Neural progenitor cell (in vitro differentiated cells): ENCODE data around the gene FHAD1.

Experiments used
- EZH2 ChIP-seq: fragments of 200-600 bp; sonication (generic); IDR thresholded peaks from 2 replicates; pipeline ENCODE4 v1.6.1; 2017; ENCODE audit warnings: antibody characterized with exemption, mild to moderate bottlenecking, moderate library complexity
- TF ChIP-seq, protein P1 (sequence below): fragments of 200-600 bp; sonication (generic); IDR thresholded peaks from 2 replicates; pipeline ENCODE4 v1.5.1; 2017; ENCODE audit warnings: antibody characterized with exemption, mild to moderate bottlenecking

GRCh38 chr1:15255582-15256149, 8.6 kb downstream of the FHAD1 start:
- TF ChIP-seq, protein P1, sequence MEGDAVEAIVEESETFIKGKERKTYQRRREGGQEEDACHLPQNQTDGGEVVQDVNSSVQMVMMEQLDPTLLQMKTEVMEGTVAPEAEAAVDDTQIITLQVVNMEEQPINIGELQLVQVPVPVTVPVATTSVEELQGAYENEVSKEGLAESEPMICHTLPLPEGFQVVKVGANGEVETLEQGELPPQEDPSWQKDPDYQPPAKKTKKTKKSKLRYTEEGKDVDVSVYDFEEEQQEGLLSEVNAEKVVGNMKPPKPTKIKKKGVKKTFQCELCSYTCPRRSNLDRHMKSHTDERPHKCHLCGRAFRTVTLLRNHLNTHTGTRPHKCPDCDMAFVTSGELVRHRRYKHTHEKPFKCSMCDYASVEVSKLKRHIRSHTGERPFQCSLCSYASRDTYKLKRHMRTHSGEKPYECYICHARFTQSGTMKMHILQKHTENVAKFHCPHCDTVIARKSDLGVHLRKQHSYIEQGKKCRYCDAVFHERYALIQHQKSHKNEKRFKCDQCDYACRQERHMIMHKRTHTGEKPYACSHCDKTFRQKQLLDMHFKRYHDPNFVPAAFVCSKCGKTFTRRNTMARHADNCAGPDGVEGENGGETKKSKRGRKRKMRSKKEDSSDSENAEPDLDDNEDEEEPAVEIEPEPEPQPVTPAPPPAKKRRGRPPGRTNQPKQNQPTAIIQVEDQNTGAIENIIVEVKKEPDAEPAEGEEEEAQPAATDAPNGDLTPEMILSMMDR: no peak
- TF ChIP-seq EZH2: no peak
